HG03025 (cell line): ENCODE measurements around the gene XPR1.

Experiments
- ATAC-seq: cut with Tn5 transposase; IDR thresholded peaks from one replicate; pipeline ENCODE4 v1.9.1; 2021; ENCODE audit warnings: mild to moderate bottlenecking, moderate library complexity; ENCODE audit not compliant: unreplicated experiment, low FRiP score

The XPR1 gene

GRCh38 chr1:180863158-180863775, 231.4 kb downstream of the XPR1 start:
- ATAC-seq, result no peak

- ATAC-seq, result no peak
Measured at GRCh38 chr1:180881806-180882509, 250.1 kb downstream of the XPR1 start.

GRCh38 chr1:180884588-180885300, 252.9 kb downstream of the XPR1 start:
- no peak for ATAC-seq

- no peak for ATAC-seq
Measured at GRCh38 chr1:180886338-180886737, 254.5 kb downstream of the XPR1 start.

- no peak for ATAC-seq
Measured at GRCh38 chr1:180887841-180888240, 256.0 kb downstream of the XPR1 start.

- ATAC-seq, result no peak
Measured at GRCh38 chr1:180888870-180889269, 257.0 kb downstream of the XPR1 start.

GRCh38 chr1:180889325-180889724, 257.5 kb downstream of the XPR1 start:
- no peak for ATAC-seq

GRCh38 chr1:180892272-180892671, 260.4 kb downstream of the XPR1 start:
- no peak for ATAC-seq

GRCh38 chr1:180892675-180893074, 260.9 kb downstream of the XPR1 start:
- no peak for ATAC-seq

- no peak for ATAC-seq
Measured at GRCh38 chr1:180893614-180894013, 261.8 kb downstream of the XPR1 start.

GRCh38 chr1:180896161-180896560, 264.3 kb downstream of the XPR1 start:
- ATAC-seq, result no peak

GRCh38 chr1:180898441-180899219, 266.8 kb downstream of the XPR1 start:
- ATAC-seq, result no peak

- ATAC-seq, result no peak
Measured at GRCh38 chr1:180899262-180899661, 267.4 kb downstream of the XPR1 start.

GRCh38 chr1:180901076-180901990, 269.5 kb downstream of the XPR1 start:
- no peak for ATAC-seq

GRCh38 chr1:180902541-180902940, 270.7 kb downstream of the XPR1 start:
- no peak for ATAC-seq

GRCh38 chr1:180905927-180906326, 274.1 kb downstream of the XPR1 start:
- no peak for ATAC-seq

- no peak for ATAC-seq
Measured at GRCh38 chr1:180906511-180906910, 274.7 kb downstream of the XPR1 start.

GRCh38 chr1:180907313-180908055, 275.7 kb downstream of the XPR1 start:
- no peak for ATAC-seq

- ATAC-seq, result no peak
Measured at GRCh38 chr1:180908074-180908765, 276.4 kb downstream of the XPR1 start.
